CD4-positive, alpha-beta T cell (primary cell): Measurements from ENCODE around the gene AFF3. TPM values are rescaled to one million over a fixed set of nuclear protein-coding genes. Genes with fewer than 3 reads are reported as not detected.
A peak's percentile ranks its signal among the peaks of the same experiment; 100 is the strongest.

Source experiments
- ATAC-seq: fragments of 200-7000 bp; cut with Tn5 transposase; one replicate; pipeline ENCODE4 v1.10.0; 2022; ENCODE audit warnings: mild to moderate bottlenecking; ENCODE audit not compliant: poor library complexity
- CTCF ChIA-PET: fragments of 350-600 bp; sonication (Branson Sonifier 250); formaldehyde crosslinking; loops from one replicate; lab custom pipeline; 2021; ENCODE audit warnings: antibody characterized with exemption, inconsistent platforms; lab: Charles Lee
- POLR2A ChIA-PET: fragments of 350-600 bp; sonication (Branson Sonifier 250); formaldehyde crosslinking; loops from one replicate; lab custom pipeline; 2021; ENCODE audit warnings: antibody characterized with exemption, inconsistent platforms; lab: Charles Lee
- DNase-seq, 14 experiments: peaks; one replicate each; pipeline ENCODE4 v3.0.0-alpha.2; 2013 to 2020; ENCODE audit warnings: mixed read lengths in 2 of 14
- H3K27ac ChIP-seq, 2 donors: one replicate each; pipeline versions ENCODE4 v1.5.1 to v1.7.0; 2013; ENCODE audit warnings: low read length in 2 of 2, low read depth in 1 of 2, mild to moderate bottlenecking in 1 of 2
- H3K27me3 ChIP-seq, 2 experiments: 1 replicate in 1 of 2; 2 replicates in 1 of 2; pipeline versions ENCODE4 v1.6.1 to v1.7.0; 2013; ENCODE audit warnings: low read length in 2 of 2, control low read depth in 1 of 2, mild to moderate bottlenecking in 1 of 2, moderate library complexity in 1 of 2; ENCODE audit not compliant: insufficient read depth in 2 of 2, control insufficient read depth in 1 of 2
- H3K36me3 ChIP-seq: one replicate; pipeline ENCODE4 v1.6.1; 2013; ENCODE audit warnings: low read length, control low read depth; ENCODE audit not compliant: insufficient read depth
- H3K4me1 ChIP-seq: one replicate; pipeline ENCODE4 v1.6.1; 2013; ENCODE audit warnings: low read length, control low read depth; ENCODE audit not compliant: insufficient read depth
- H3K4me3 ChIP-seq: one replicate; pipeline ENCODE4 v1.5.1; 2013; ENCODE audit warnings: mild to moderate bottlenecking, low read length, moderate library complexity
- H3K9me3 ChIP-seq, 2 experiments: 1 replicate in 1 of 2; 2 replicates in 1 of 2; pipeline versions ENCODE4 v1.6.1 to v1.7.0; 2013; ENCODE audit warnings: low read length in 2 of 2, mild to moderate bottlenecking in 2 of 2, control low read depth in 1 of 2, moderate library complexity in 1 of 2; ENCODE audit not compliant: control insufficient read depth in 1 of 2, insufficient read depth in 1 of 2
- H3K27ac Mint-ChIP-seq: one replicate; pipeline ENCODE4 v1.8.0; 2020; ENCODE audit warnings: mixed read lengths
- H3K27me3 Mint-ChIP-seq: one replicate; pipeline ENCODE4 v1.8.0; 2021; ENCODE audit warnings: mixed read lengths
- H3K36me3 Mint-ChIP-seq: one replicate; pipeline ENCODE4 v1.8.0; 2021; ENCODE audit warnings: low read depth, mixed read lengths
- H3K4me1 Mint-ChIP-seq: one replicate; pipeline ENCODE4 v1.8.0; 2021; ENCODE audit warnings: low read depth, mixed read lengths
- H3K4me3 Mint-ChIP-seq: one replicate; pipeline ENCODE4 v1.8.0; 2020; ENCODE audit warnings: mild to moderate bottlenecking, mixed read lengths
- H3K9me3 Mint-ChIP-seq: one replicate; pipeline ENCODE4 v1.8.0; 2020; ENCODE audit warnings: mixed read lengths
- CTCF ChIP-seq: fragments of 200-600 bp; IDR thresholded peaks from one replicate; pipeline ENCODE4 v1.8.0; 2022; ENCODE audit warnings: antibody characterized with exemption, mild to moderate bottlenecking
- intact Hi-C, 2 experiments: fragments of 100-400 bp; cut with DNase I in 1 of 2; cut with micrococcal nuclease in 1 of 2; formaldehyde crosslinking; loops; one replicate each; pipeline versions ENCODE4 v1.15.1 to v1.9.0; 2023 to 2025; cut with DNase I, micrococcal nuclease
- total RNA-seq, 174 experiments: library from RNA in 2 of 174; stranded (reverse) in 2 of 174; gene quantifications; one replicate each; pipeline ENCODE4 v1.2.3 and lab custom pipeline; 2021 to 2026

AFF3 gene
- total RNA-seq, 2 experiments from 2014 or later: 15.4 to 15.7 TPM

- peak in 3 of 14 experiments; percentile 5 to 22 (median 8) for DNase-seq
Observed at GRCh38 chr2:100184055-100184737, 41.8 kb upstream of the AFF3 start.

GRCh38 chr2:100182494-100183361 lies 40.3 kb upstream of the AFF3 start:
- no peaks in the 10 kb centered on the region for H3K27me3 ChIP-seq
- ChIA-PET POLR2A (no interaction called here), CTCF (no interaction called here)
- Mint-ChIP-seq H3K4me1 (no peaks in the 10 kb centered on the region), H3K4me3 (no peak overlapping the region), H3K27me3 (no peaks in the 10 kb centered on the region), H3K9me3 (no peaks in the 10 kb centered on the region), H3K27ac (no peak overlapping the region), H3K36me3 (no peaks in the 10 kb centered on the region)
- H3K36me3 ChIP-seq: no peaks in the 10 kb centered on the region
- DNase-seq: no peak
- H3K4me3 ChIP-seq: no peak overlapping the region
- ATAC-seq: no peak
- no peak for TF ChIP-seq CTCF
- intact Hi-C loops: no loop called here
- H3K9me3 ChIP-seq: no peaks in the 10 kb centered on the region
- H3K27ac ChIP-seq: no peak overlapping the region
- no peaks in the 10 kb centered on the region for H3K4me1 ChIP-seq

More at GRCh38 chr2:100184055-100184737, 41.8 kb upstream of the AFF3 start:
- no peak for TF ChIP-seq CTCF
- Histone ChIP-seq H3K27ac (no peak overlapping the region), H3K9me3 (no peaks in the 10 kb centered on the region), H3K27me3 (no peaks in the 10 kb centered on the region), H3K4me1 (no peaks in the 10 kb centered on the region), H3K36me3 (no peaks in the 10 kb centered on the region), H3K4me3 (no peak overlapping the region)
- Mint-ChIP-seq H3K9me3 (no peaks in the 10 kb centered on the region), H3K36me3 (no peaks in the 10 kb centered on the region), H3K4me3 (no peak overlapping the region), H3K27ac (no peak overlapping the region), H3K4me1 (no peaks in the 10 kb centered on the region), H3K27me3 (no peaks in the 10 kb centered on the region)
- CTCF ChIA-PET: no interaction called here
- POLR2A ChIA-PET: no interaction called here
- intact Hi-C loops: no loop called here
- no peak for ATAC-seq

- no peak for TF ChIP-seq CTCF
- ATAC-seq (no peak), DNase-seq (no peak)
- Mint-ChIP-seq H3K4me3 (no peak overlapping the region), H3K36me3 (no peaks in the 10 kb centered on the region), H3K9me3 (no peaks in the 10 kb centered on the region), H3K4me1 (no peaks in the 10 kb centered on the region), H3K27ac (no peak overlapping the region), H3K27me3 (no peaks in the 10 kb centered on the region)
- CTCF ChIA-PET: no interaction called here
- intact Hi-C loops: no loop called here
- H3K36me3 ChIP-seq: no peaks in the 10 kb centered on the region
- H3K27ac ChIP-seq: no peak overlapping the region
- H3K4me3 ChIP-seq: no peak overlapping the region
- no peaks in the 10 kb centered on the region for H3K4me1 ChIP-seq
- H3K27me3 ChIP-seq: no peaks in the 10 kb centered on the region
- POLR2A ChIA-PET: no interaction called here
- H3K9me3 ChIP-seq: no peaks in the 10 kb centered on the region
Observed at GRCh38 chr2:100180503-100180902, 38.1 kb upstream of the AFF3 start.
